Vagina (tissue), 1 donor: ENCODE data around the gene AAMDC. TPM values are rescaled to one million over a fixed set of nuclear protein-coding genes. Genes with fewer than 3 reads are reported as not detected.

Experiments
- small RNA-seq: library from RNA; depleted of rRNA; stranded (forward); fragments of <200 nt; gene quantifications from one replicate; pipeline ENCODE3, GENCODE V24; 2016
- total RNA-seq: library from RNA; depleted of rRNA; stranded (reverse); fragments of >200 nt; gene quantifications from one replicate; pipeline ENCODE4 v1.2.3, GENCODE V29; 2016

Gene AAMDC
- total RNA-seq, 1 donor from 2014 or later: 18.2 TPM

Small RNAs within 50 kb of the gene (small RNA-seq; reads per million reads assigned to genes)
- gene AP002812.4: not detected

Other genes with a start within 250 kb of the AAMDC start
- gene AQP11, start 231.2 kb upstream of the AAMDC start, total RNA-seq: 1.7 TPM
- gene CLNS1A, start 183.3 kb upstream of the AAMDC start, total RNA-seq: 67.0 TPM
- 60.4 TPM for gene RSF1, start 422 bp upstream of the AAMDC start, total RNA-seq
- 41.0 TPM for gene INTS4, start 173.5 kb downstream of the AAMDC start, total RNA-seq
- 2.9 TPM for gene KCTD14, start 202.1 kb downstream of the AAMDC start, total RNA-seq
- gene THRSP, start 242.7 kb downstream of the AAMDC start, total RNA-seq: not detected